ENCODE results near the gene BRD3OS. TPM values are rescaled to one million over a fixed set of nuclear protein-coding genes. Genes with fewer than 3 reads are reported as not detected.

BRD3OS gene
- total and polyA plus RNA-seq, 2 of the 13 experiments (the other 11 are each of a cell fraction or from before 2014, with no cell fraction given) = 4.9 to 5.7 TPM

GRCh38 chr9:134057751-134058701 lies 32.7 kb downstream of the BRD3OS start (continued):
- TF ChIP-seq ZNF44 (CRISPR knock-in tag; IDR thresholded peaks at IDR 0.05) (no peak), GABPA (IDR thresholded peaks at IDR 0.05; ENCODE audit: low read depth, low read length) (no peak), GABPA (CRISPR knock-in tag; IDR thresholded peaks at IDR 0.05; ENCODE audit: low read depth) (peak; percentile 31; the same call in 1 of the 2 replicates), ZSCAN22 (CRISPR knock-in tag; IDR thresholded peaks at IDR 0.05) (0 out of 2 replicates have a peak, but pooled peaks have one; percentile 34), ZNF318 (CRISPR knock-in tag; IDR thresholded peaks at IDR 0.05) (no peak), XRCC5 (optimal IDR thresholded peaks at IDR 0.05; ENCODE audit: low read length) (no peak), KDM1A (CRISPR knock-in tag; IDR thresholded peaks at IDR 0.05) (0 out of 2 replicates have a peak, but pooled peaks have one; percentile 21), TERF1 (CRISPR knock-in tag; IDR thresholded peaks at IDR 0.05) (no peak), BRD4 (CRISPR knock-in tag; IDR thresholded peaks at IDR 0.05) (peak; percentile 64), ATF4 (CRISPR knock-in tag; IDR thresholded peaks at IDR 0.05) (peak in 1 of 2 experiments; percentile 99; a peak in 2 of 4 replicates), ZNF674 (CRISPR knock-in tag; IDR thresholded peaks at IDR 0.05; ENCODE audit: low read depth) (no peak), CEBPZ (IDR thresholded peaks at IDR 0.05; ENCODE audit: low read length) (no peak), SMYD3 (CRISPR knock-in tag; IDR thresholded peaks at IDR 0.05) (0 out of 2 replicates have a peak, but pooled peaks have one; percentile 57)
